EL (cell line): ENCODE data around the gene ANKMY2.

Experiments
- DNase-seq: peaks from one replicate; pipeline ENCODE4 v3.0.0-alpha.2; 2016

Gene ANKMY2

DNA sequence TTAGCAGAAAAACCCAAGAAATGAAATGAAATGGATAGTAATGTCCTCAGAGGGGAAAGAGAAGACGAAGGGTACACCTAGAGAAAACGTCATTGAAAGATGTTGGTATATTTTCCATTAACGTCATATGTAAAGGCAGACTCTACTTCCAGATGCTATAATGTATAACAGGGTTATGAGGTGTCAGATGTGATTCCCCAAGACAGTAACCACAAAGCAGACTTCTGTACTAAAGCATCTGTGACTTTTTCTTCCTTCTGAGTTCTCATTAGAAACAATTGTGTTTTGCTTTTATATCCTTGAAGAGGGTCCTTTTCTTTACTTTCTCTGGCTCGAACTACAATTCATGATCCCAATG lies 81.6 kb downstream of the ANKMY2 start:
- DNase-seq: no peak

DNA sequence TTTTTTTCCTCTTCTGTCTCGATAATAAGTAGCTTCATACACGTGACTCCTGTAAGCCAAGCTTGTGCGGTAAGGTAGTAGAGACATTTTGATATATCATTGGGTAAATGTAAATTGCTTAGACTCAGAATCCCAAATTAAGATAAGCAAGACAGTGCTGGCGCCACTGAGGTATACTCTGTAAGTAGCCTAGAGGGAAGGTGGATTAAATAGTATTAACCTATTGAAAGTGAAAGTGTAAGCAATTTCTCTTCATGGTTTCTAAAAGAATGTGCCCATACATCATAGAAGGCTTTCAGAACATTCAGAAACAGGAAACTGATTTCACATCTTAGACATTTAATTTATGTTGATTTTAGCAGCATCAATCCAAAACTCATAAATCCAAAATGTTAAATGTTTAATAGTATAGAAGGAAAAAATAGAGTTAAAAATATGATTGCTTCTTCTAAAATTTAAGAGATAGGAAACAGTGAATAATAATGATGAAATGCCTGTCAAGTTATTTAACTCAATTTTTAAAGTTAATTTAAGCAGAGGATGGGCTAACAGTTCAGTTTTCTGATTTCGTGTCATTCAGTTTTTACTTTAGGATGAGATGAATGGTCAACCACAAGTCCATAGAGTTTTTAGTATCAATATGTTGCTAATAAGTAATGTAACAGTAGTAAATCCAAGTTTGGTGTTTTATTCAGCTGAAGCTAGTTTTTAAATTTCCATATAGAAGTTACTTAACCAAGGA lies 82.1 kb downstream of the ANKMY2 start:
- DNase-seq: peak; percentile 21

DNA sequence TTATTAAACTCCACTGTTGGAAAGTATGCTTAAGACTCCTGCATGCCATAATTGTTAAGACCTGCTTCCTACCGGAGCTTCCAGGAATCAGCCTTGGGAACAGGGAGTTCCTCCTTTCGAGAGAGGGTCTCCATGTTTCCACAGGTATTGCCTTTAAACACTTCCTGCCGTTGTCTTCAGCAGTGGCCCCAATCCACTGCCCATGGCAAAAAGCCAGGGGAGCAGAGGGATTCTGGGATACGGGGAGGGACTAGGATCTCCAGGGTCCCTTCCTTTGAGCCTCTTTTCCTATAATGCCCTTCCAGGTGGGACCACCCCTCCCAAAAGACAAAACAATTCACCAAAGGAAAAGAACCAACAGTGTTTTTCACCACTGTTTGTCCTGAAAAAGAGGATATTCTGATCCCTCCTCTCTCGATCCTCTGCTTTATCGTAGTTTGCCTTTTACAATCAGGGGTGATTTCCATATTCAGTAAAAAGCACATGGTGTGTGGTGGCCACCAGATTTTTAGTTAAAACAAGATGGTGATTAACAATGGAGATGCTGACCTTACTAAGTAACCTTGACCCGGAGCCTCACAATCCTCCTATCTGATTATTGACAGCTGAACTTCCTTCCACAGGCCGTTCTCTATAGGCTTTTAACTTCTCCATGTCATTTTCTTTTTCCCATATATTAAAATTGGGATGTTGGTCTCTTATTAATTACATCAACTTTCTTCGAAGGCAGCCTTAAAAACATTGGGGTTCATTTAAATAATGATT lies 82.9 kb downstream of the ANKMY2 start:
- no peak for DNase-seq

DNA sequence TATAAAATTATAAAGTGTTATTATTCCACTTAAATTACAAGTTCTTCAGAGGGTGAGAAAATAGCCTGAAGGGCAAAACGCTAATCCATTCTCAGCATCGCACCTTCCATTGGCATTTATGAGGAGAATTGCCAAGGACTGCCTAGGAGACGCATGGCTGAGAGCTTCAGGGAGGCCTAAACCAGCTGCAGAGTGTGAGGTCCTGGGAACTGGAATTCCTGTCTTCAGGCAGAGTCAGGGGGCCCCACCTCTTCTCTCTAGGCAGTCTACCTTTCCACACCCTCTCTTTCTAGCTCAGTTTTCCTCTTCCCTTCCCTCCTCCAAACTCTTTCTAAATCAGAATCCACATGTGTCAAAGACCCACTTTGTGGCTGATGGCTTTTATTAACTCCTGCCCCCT lies 83.6 kb downstream of the ANKMY2 start:
- DNase-seq: no peak

- no peak for DNase-seq
Measured at GRCh38 chr7:16559497-16560179, 85.9 kb downstream of the ANKMY2 start.

GRCh38 chr7:16558761-16559302 lies 86.7 kb downstream of the ANKMY2 start:
- DNase-seq: no peak

GRCh38 chr7:16556359-16556758 lies 89.2 kb downstream of the ANKMY2 start:
- DNase-seq: no peak

GRCh38 chr7:16554518-16555236 lies 90.9 kb downstream of the ANKMY2 start:
- DNase-seq: no peak

DNA sequence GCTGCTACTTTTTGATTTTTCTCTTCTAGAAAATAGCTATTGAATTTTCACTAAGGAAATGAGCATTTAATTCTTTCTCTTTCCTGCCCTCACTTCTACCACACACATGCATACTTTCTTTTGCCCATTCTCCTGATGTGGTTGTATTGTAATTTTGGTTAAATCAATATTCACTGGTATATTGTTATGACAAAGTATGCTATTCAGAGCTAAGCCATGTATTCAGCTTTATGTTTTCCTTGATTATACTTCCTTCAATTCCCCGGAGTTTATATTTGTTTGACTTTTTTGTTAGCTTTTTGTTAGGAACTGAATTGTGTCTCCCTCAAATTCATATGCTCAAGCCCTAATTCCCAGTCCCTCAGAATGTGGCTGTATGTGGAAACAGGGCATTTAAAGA lies 94.9 kb downstream of the ANKMY2 start:
- DNase-seq: no peak
